ENCODE results near the gene SNAI3. TPM values are rescaled to one million over a fixed set of nuclear protein-coding genes. Genes with fewer than 3 reads are reported as not detected.

SNAI3 gene
- total and polyA plus RNA-seq, 2 experiments from 2014 or later, result 10.3 to 19.4 TPM

DNA sequence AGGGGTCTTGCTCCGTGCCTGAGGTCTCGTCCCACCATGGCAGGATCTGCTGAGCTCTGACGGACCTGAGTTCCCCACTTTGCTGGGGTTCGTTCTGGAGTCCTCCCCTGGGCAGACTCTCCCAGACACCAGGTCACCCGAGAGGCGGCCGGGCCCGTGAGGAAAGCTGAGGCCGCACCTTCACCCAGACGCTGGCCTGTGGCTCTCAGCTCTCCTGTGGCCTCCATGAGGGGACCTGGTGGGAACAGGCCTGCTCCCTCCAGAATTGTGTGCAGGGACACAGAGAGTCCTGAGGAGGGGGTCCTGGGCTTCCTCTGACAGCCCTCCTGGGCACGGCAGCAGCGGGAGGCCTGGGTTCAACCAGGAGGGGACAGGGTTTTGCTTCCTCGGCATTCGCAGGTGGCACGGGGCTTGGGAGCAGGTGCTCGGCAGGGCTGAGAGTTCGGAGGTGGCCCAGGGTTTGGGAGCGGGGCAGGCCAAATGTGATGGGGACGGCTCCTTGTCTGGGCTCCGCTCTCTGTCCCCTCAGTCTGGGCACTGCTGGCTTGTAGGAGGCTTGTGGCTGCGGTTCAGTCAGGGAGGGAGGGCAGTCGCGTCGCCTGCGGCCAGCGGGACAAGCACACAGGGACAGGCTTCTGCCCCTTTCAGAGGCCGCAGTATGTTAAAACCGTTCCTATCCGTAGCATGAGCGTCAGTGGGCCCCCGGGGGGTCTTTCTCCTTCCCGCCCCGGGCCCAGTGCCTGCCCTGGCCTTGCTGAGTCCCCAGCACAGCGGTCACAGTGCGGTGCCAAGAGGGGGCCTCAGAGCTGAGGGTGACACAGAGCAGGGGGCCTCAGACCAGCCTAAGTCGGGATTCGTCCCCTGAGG is 8.1 kb upstream of the SNAI3 start:
- 0 out of 2 replicates have a peak overlapping the region, but pooled peaks have one; percentile 44 for H3K27ac Mint-ChIP-seq
- no peaks in the 10 kb centered on the region for H3K36me3 ChIP-seq (ENCODE audit: insufficient read depth)
- no peaks in the 10 kb centered on the region for H3K9me3 Mint-ChIP-seq
- H3K27me3 ChIP-seq (ENCODE audit: insufficient read depth), result no peaks in the 10 kb centered on the region
- H3K27me3 Mint-ChIP-seq (ENCODE audit: insufficient read depth, low read depth, poor library complexity), result peaks cover under 1% of the 10 kb centered on the region
- H3K4me3 ChIP-seq, result no peak overlapping the region
- no peaks in the 10 kb centered on the region for H3F3A ChIP-seq (replicated peaks; ENCODE audit: low read depth)
- H3K4me3 Mint-ChIP-seq, result no peak overlapping the region
- no peak overlapping the region for H3K4me2 ChIP-seq
- H3K9me2 ChIP-seq (ENCODE audit: insufficient read depth), result no peaks in the 10 kb centered on the region
- no peaks in the 10 kb centered on the region for H3K36me3 Mint-ChIP-seq (ENCODE audit: low read depth)
- no peaks in the 10 kb centered on the region for H3K79me2 ChIP-seq (replicated peaks; ENCODE audit: insufficient read depth)
- no peaks in the 10 kb centered on the region for H3K4me1 Mint-ChIP-seq
- H2AFZ ChIP-seq, result no peak overlapping the region
- no peak overlapping the region for H3K27ac ChIP-seq (ENCODE audit: low read depth)
- no peaks in the 10 kb centered on the region for H3K4me1 ChIP-seq (ENCODE audit: insufficient read depth)
- TF ChIP-seq NANOG (IDR thresholded peaks at IDR 0.05; ENCODE audit: borderline replicate concordance) (no peak), ZNF114 (CRISPR knock-in tag; IDR thresholded peaks at IDR 0.05) (no peak), CREB1 (CRISPR knock-in tag; IDR thresholded peaks at IDR 0.05; ENCODE audit: low read depth) (no peak), POLR2AphosphoS5 (IDR thresholded peaks at IDR 0.05; ENCODE audit: low read depth) (no peak), ZNF331 (CRISPR knock-in tag; IDR thresholded peaks at IDR 0.05; ENCODE audit: low read depth) (no peak), JUNB (IDR thresholded peaks at IDR 0.05; ENCODE audit: unreplicated experiment) (no peak), STAT1 (IDR thresholded peaks at IDR 0.05; ENCODE audit: unreplicated experiment) (no peak), EZH2 (IDR thresholded peaks at IDR 0.05; ENCODE audit: low read depth, unreplicated experiment) (no peak), EZH2phosphoT487 (IDR thresholded peaks at IDR 0.05; ENCODE audit: unreplicated experiment) (no peak)
- TF ChIP-seq, protein P1, sequence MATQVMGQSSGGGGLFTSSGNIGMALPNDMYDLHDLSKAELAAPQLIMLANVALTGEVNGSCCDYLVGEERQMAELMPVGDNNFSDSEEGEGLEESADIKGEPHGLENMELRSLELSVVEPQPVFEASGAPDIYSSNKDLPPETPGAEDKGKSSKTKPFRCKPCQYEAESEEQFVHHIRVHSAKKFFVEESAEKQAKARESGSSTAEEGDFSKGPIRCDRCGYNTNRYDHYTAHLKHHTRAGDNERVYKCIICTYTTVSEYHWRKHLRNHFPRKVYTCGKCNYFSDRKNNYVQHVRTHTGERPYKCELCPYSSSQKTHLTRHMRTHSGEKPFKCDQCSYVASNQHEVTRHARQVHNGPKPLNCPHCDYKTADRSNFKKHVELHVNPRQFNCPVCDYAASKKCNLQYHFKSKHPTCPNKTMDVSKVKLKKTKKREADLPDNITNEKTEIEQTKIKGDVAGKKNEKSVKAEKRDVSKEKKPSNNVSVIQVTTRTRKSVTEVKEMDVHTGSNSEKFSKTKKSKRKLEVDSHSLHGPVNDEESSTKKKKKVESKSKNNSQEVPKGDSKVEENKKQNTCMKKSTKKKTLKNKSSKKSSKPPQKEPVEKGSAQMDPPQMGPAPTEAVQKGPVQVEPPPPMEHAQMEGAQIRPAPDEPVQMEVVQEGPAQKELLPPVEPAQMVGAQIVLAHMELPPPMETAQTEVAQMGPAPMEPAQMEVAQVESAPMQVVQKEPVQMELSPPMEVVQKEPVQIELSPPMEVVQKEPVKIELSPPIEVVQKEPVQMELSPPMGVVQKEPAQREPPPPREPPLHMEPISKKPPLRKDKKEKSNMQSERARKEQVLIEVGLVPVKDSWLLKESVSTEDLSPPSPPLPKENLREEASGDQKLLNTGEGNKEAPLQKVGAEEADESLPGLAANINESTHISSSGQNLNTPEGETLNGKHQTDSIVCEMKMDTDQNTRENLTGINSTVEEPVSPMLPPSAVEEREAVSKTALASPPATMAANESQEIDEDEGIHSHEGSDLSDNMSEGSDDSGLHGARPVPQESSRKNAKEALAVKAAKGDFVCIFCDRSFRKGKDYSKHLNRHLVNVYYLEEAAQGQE (IDR thresholded peaks at IDR 0.05; ENCODE audit: unreplicated experiment), result no peak
- TF ChIP-seq, protein P2, sequence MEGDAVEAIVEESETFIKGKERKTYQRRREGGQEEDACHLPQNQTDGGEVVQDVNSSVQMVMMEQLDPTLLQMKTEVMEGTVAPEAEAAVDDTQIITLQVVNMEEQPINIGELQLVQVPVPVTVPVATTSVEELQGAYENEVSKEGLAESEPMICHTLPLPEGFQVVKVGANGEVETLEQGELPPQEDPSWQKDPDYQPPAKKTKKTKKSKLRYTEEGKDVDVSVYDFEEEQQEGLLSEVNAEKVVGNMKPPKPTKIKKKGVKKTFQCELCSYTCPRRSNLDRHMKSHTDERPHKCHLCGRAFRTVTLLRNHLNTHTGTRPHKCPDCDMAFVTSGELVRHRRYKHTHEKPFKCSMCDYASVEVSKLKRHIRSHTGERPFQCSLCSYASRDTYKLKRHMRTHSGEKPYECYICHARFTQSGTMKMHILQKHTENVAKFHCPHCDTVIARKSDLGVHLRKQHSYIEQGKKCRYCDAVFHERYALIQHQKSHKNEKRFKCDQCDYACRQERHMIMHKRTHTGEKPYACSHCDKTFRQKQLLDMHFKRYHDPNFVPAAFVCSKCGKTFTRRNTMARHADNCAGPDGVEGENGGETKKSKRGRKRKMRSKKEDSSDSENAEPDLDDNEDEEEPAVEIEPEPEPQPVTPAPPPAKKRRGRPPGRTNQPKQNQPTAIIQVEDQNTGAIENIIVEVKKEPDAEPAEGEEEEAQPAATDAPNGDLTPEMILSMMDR (conservative IDR thresholded peaks at IDR 0.05; ENCODE audit: low read depth in 2 of 2), result no peak
- TF ChIP-seq, protein P3, sequence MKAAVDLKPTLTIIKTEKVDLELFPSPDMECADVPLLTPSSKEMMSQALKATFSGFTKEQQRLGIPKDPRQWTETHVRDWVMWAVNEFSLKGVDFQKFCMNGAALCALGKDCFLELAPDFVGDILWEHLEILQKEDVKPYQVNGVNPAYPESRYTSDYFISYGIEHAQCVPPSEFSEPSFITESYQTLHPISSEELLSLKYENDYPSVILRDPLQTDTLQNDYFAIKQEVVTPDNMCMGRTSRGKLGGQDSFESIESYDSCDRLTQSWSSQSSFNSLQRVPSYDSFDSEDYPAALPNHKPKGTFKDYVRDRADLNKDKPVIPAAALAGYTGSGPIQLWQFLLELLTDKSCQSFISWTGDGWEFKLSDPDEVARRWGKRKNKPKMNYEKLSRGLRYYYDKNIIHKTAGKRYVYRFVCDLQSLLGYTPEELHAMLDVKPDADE (IDR thresholded peaks at IDR 0.05), result no peak
- TF ChIP-seq, protein P4, sequence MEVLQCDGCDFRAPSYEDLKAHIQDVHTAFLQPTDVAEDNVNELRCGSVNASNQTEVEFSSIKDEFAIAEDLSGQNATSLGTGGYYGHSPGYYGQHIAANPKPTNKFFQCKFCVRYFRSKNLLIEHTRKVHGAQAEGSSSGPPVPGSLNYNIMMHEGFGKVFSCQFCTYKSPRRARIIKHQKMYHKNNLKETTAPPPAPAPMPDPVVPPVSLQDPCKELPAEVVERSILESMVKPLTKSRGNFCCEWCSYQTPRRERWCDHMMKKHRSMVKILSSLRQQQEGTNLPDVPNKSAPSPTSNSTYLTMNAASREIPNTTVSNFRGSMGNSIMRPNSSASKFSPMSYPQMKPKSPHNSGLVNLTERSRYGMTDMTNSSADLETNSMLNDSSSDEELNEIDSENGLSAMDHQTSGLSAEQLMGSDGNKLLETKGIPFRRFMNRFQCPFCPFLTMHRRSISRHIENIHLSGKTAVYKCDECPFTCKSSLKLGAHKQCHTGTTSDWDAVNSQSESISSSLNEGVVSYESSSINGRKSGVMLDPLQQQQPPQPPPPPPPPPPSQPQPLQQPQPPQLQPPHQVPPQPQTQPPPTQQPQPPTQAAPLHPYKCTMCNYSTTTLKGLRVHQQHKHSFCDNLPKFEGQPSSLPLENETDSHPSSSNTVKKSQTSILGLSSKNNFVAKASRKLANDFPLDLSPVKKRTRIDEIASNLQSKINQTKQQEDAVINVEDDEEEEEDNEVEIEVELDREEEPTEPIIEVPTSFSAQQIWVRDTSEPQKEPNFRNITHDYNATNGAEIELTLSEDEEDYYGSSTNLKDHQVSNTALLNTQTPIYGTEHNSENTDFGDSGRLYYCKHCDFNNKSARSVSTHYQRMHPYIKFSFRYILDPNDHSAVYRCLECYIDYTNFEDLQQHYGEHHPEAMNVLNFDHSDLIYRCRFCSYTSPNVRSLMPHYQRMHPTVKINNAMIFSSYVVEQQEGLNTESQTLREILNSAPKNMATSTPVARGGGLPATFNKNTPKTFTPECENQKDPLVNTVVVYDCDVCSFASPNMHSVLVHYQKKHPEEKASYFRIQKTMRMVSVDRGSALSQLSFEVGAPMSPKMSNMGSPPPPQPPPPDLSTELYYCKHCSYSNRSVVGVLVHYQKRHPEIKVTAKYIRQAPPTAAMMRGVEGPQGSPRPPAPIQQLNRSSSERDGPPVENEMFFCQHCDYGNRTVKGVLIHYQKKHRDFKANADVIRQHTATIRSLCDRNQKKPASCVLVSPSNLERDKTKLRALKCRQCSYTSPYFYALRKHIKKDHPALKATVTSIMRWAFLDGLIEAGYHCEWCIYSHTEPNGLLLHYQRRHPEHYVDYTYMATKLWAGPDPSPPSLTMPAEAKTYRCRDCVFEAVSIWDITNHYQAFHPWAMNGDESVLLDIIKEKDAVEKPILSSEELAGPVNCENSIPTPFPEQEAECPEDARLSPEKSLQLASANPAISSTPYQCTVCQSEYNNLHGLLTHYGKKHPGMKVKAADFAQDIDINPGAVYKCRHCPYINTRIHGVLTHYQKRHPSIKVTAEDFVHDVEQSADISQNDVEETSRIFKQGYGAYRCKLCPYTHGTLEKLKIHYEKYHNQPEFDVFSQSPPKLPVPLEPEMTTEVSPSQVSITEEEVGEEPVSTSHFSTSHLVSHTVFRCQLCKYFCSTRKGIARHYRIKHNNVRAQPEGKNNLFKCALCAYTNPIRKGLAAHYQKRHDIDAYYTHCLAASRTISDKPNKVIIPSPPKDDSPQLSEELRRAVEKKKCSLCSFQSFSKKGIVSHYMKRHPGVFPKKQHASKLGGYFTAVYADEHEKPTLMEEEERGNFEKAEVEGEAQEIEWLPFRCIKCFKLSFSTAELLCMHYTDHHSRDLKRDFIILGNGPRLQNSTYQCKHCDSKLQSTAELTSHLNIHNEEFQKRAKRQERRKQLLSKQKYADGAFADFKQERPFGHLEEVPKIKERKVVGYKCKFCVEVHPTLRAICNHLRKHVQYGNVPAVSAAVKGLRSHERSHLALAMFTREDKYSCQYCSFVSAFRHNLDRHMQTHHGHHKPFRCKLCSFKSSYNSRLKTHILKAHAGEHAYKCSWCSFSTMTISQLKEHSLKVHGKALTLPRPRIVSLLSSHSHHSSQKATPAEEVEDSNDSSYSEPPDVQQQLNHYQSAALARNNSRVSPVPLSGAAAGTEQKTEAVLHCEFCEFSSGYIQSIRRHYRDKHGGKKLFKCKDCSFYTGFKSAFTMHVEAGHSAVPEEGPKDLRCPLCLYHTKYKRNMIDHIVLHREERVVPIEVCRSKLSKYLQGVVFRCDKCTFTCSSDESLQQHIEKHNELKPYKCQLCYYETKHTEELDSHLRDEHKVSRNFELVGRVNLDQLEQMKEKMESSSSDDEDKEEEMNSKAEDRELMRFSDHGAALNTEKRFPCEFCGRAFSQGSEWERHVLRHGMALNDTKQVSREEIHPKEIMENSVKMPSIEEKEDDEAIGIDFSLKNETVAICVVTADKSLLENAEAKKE (CRISPR knock-in tag; IDR thresholded peaks at IDR 0.05), result no peak
- ATAC-seq (no peak), DNase-seq (ENCODE audit: low spot score) (no peak)
- H4K20me1 ChIP-seq (replicated peaks; ENCODE audit: insufficient read depth), result no peaks in the 10 kb centered on the region

Measured in GM23338 (cell line).